GM12878 (cell line): Measurements from ENCODE around the gene CLCNKB. TPM values are rescaled to one million over a fixed set of nuclear protein-coding genes. Genes with fewer than 3 reads are reported as not detected.

Source experiments
- ATAC-seq: fragments of 200-7000 bp; cut with Tn5 transposase; 3 replicates; pipeline ENCODE4 v1.9.1; 2020; ENCODE audit warnings: mild to moderate bottlenecking, moderate library complexity
- BruUV-seq: library from RNA; stranded (reverse); fragments of 400-500 nt; replicated peaks from 2 replicates; lab custom pipeline; 2021; lab: Mats Ljungman, UMichigan
- CTCF ChIA-PET: fragments of 300-600 bp; sonication (Branson Sonifier 250); formaldehyde crosslinking; extraction: SDS; loops from one replicate; lab custom pipeline; 2021; ENCODE audit warnings: inconsistent platforms; lab: Yijun Ruan, JAX
- POLR2A ChIA-PET: fragments of 350-600 bp; formaldehyde crosslinking; extraction: SDS; loops from one replicate; lab custom pipeline; 2021; ENCODE audit warnings: inconsistent platforms; lab: Charles Lee
- RAD21 ChIA-PET: fragments of 300-600 bp; sonication (Branson Sonifier 250); formaldehyde crosslinking; loops from one replicate; lab custom pipeline; 2023; ENCODE audit warnings: antibody characterized with exemption; ENCODE audit not compliant: unreplicated experiment; lab: Charles Lee
- SMC1A ChIA-PET: fragments of 300-600 bp; sonication (Branson Sonifier 250); formaldehyde crosslinking; loops from one replicate; lab custom pipeline; 2023; ENCODE audit not compliant: unreplicated experiment, uncharacterized antibody; lab: Charles Lee
- DNase-seq: peaks from one replicate; pipeline ENCODE4 v3.0.0-alpha.2; 2011; ENCODE audit warnings: low read depth, low spot score
- FAIRE-seq: peaks from 3 replicates; lab custom pipeline; 2011; peaks lifted over from hg19 to GRCh38; lab: Jason Lieb, UNC
- H2AFZ ChIP-seq: 2 replicates; pipeline ENCODE4 v1.6.0; 2011; ENCODE audit warnings: low read depth, low read length, control low read depth; ENCODE audit not compliant: control insufficient read depth
- H3K27ac ChIP-seq: 2 replicates; pipeline ENCODE4 v1.5.1; 2011; ENCODE audit warnings: control low read depth; ENCODE audit not compliant: control insufficient read depth, insufficient read depth
- H3K27me3 ChIP-seq, 2 experiments: replicated peaks in 1 of 2; 2 replicates each; pipeline versions ENCODE4 v1.6.0 to v1.6.1; 2011; ENCODE audit warnings: low read length in 1 of 2; ENCODE audit not compliant: control insufficient read depth in 2 of 2, insufficient read depth in 2 of 2
- H3K36me3 ChIP-seq, 2 experiments: 2 replicates each; pipeline ENCODE4 v1.5.1; 2011; ENCODE audit warnings: low read length in 1 of 2; ENCODE audit not compliant: control insufficient read depth in 2 of 2, insufficient read depth in 2 of 2
- H3K4me1 ChIP-seq: 2 replicates; pipeline ENCODE4 v1.6.1; 2011; ENCODE audit warnings: mild to moderate bottlenecking, low read length, moderate library complexity, mixed read lengths; ENCODE audit not compliant: control insufficient read depth, insufficient read depth
- H3K4me2 ChIP-seq: 2 replicates; pipeline ENCODE4 v1.6.0; 2011; ENCODE audit warnings: control low read depth; ENCODE audit not compliant: control insufficient read depth, insufficient read depth
- H3K4me3 ChIP-seq: fragments of 200-600 bp; sonication (generic); 2 replicates; pipeline ENCODE4 v1.5.1; 2016
- H3K79me2 ChIP-seq: 2 replicates; pipeline ENCODE4 v1.6.0; 2011; ENCODE audit warnings: low read length; ENCODE audit not compliant: control insufficient read depth, insufficient read depth
- H3K9ac ChIP-seq: 2 replicates; pipeline ENCODE4 v1.8.0; 2011; ENCODE audit warnings: low read length, control low read depth, mixed read lengths; ENCODE audit not compliant: control insufficient read depth, insufficient read depth
- H3K9me3 ChIP-seq: replicated peaks from 3 replicates; pipeline ENCODE4 v1.5.1; 2011; ENCODE audit warnings: mild to moderate bottlenecking, low read length; ENCODE audit not compliant: control insufficient read depth, insufficient read depth
- H4K20me1 ChIP-seq: 2 replicates; pipeline ENCODE4 v1.6.0; 2011; ENCODE audit not compliant: control insufficient read depth, insufficient read depth
- CBFB ChIP-seq: IDR thresholded peaks from 2 replicates; pipeline ENCODE4 v1.6.1; 2016; ENCODE audit warnings: antibody characterized with exemption, low read depth
- CEBPB ChIP-seq, 2 experiments: fragments of 150-350 bp in 1 of 2; IDR thresholded peaks; 2 replicates each; pipeline ENCODE4 v1.6.1; 2012 to 2014; ENCODE audit warnings: low read depth in 2 of 2, low read length in 2 of 2, borderline replicate concordance in 1 of 2, inconsistent platforms in 1 of 2
- CTCF ChIP-seq, 3 experiments: IDR thresholded peaks in 2 of 3; conservative IDR thresholded peaks in 1 of 3; 2 replicates each; pipeline ENCODE4 v1.5.1; 2011; ENCODE audit warnings: low read depth in 3 of 3, low read length in 3 of 3, mild to moderate bottlenecking in 3 of 3, control low read depth in 2 of 3, moderate library complexity in 2 of 3, inconsistent platforms in 1 of 3, mixed read lengths in 1 of 3; ENCODE audit not compliant: control insufficient read depth in 2 of 3, insufficient read depth in 1 of 3; ENCODE audit errors: extremely low read depth in 1 of 3
- HCFC1 ChIP-seq: fragments of 150-350 bp; IDR thresholded peaks from 2 replicates; pipeline ENCODE4 v1.6.1; 2014; ENCODE audit warnings: low read length
- MEF2B ChIP-seq: fragments of 450-650 bp; IDR thresholded peaks from 2 replicates; pipeline ENCODE4 v1.6.1; 2018; ENCODE audit warnings: mild to moderate bottlenecking, moderate library complexity; ENCODE audit not compliant: partially characterized antibody, poor library complexity, severe bottlenecking
- SRF ChIP-seq, 2 experiments: IDR thresholded peaks; 2 replicates each; pipeline ENCODE4 v1.6.1; 2011; ENCODE audit warnings: low read depth in 2 of 2, low read length in 2 of 2, mild to moderate bottlenecking in 1 of 2, moderate library complexity in 1 of 2
- TARDBP ChIP-seq: IDR thresholded peaks from 2 replicates; pipeline ENCODE4 v1.6.1; 2016; ENCODE audit warnings: borderline replicate concordance
- ZBTB4 ChIP-seq: fragments of 450-650 bp; formaldehyde crosslinking; IDR thresholded peaks from 2 replicates; pipeline ENCODE4 v1.4.0; 2022; ENCODE audit warnings: mild to moderate bottlenecking, moderate library complexity
- ZNF24 ChIP-seq: fragments of 450-650 bp; IDR thresholded peaks from 2 replicates; pipeline ENCODE4 v1.6.1; 2017; ENCODE audit warnings: antibody characterized with exemption, mild to moderate bottlenecking
- WGBS: methylation state at CpG from one replicate; pipeline ENCODE4 v1.1.6; 2016; ENCODE audit warnings: low lambda C conversion rate; ENCODE audit not compliant: insufficient replicate concordance, insufficient coverage; ENCODE audit errors: missing lambda C conversion rate; 5-methylcytosine and 5-hydroxymethylcytosine counted together
- in situ Hi-C: fragments of 300-500 bp; cut with MboI; formaldehyde crosslinking; loops from 9 replicates; pipeline ENCODE4 v1.14.3; 2018; ENCODE audit warnings: mixed read lengths
- intact Hi-C: fragments of 100-400 bp; cut with micrococcal nuclease; formaldehyde crosslinking; loops from one replicate; pipeline ENCODE4 v1.14.2; 2022; ENCODE audit not compliant: unreplicated experiment
- polyA plus RNA-seq, 11 experiments: library from polyadenylated mRNA; depleted of rRNA in 4 of 11; unstranded in 6 of 11; stranded (reverse) in 5 of 11; fragments of >200 nt; fragmentation: Nextera tagmentation in 4 of 11; fragmentation: Illumina TruSeq in 1 of 11; extraction: Ambion mirVana in 4 of 11; extraction: Trizol in 1 of 11; gene quantifications; 1 replicate in 1 of 11; 2 replicates in 10 of 11; pipeline versions ENCODE4 v1.2.1 to v1.2.3, GENCODE V29; 2011 to 2016; ENCODE audit warnings: inconsistent platforms in 2 of 11, missing spikeins in 2 of 11, low read depth in 1 of 11
- total RNA-seq, 4 experiments: library from RNA; depleted of rRNA in 3 of 4; stranded (reverse); fragments of >200 nt in 3 of 4; fragmentation: Illumina TruSeq in 1 of 4; extraction: Trizol in 1 of 4; gene quantifications; 2 replicates each; pipeline versions ENCODE4 v1.2.1 to v1.2.3, GENCODE V29; 2013 to 2021
- TF ChIP-seq, protein P1 (sequence below): IDR thresholded peaks from 2 replicates; pipeline ENCODE4 v1.6.1; 2012; ENCODE audit warnings: low read depth, low read length, improper control_type of control experiment

Gene CLCNKB
- total and polyA plus RNA-seq, 10 of the 15 experiments (the other 5 are each of a cell fraction or from before 2014, with no cell fraction given), result 0.05 TPM; not detected in 9

GRCh38 chr1:16005597-16005996 is 38.0 kb upstream of the CLCNKB start:
- RAD21 ChIA-PET, result interaction anchor here (0.9 to 2.0 kb wide), 7 partner anchors 31 to 202 kb away, joined by 3 to 8 read pairs (median 6); no protein-coding TSS in a partner anchor
- 0% methylated on average over 5 of the region's 5 CpGs for WGBS
- H3K36me3 ChIP-seq, result no peaks in the 10 kb centered on the region
- no peak for ATAC-seq
- H3K4me3 ChIP-seq, result no peak overlapping the region
- intact Hi-C loops, result loop anchor here (5.0 kb wide), 1 partner anchor 203 kb away; no protein-coding TSS in a partner anchor
- no peak overlapping the region for H3K27ac ChIP-seq
- H3K79me2 ChIP-seq, result no peaks in the 10 kb centered on the region
- in situ Hi-C loops, result no loop called here
- FAIRE-seq, result no peak
- POLR2A ChIA-PET, result interaction anchor here (1.2 kb wide), 1 partner anchor 33 kb away, joined by 3 read pairs; no protein-coding TSS in a partner anchor
- CTCF ChIA-PET, result interaction anchor here (0.6 to 7.5 kb wide), 13 partner anchors 26 to 214 kb away, joined by 3 to 81 read pairs (median 4); partner anchors contain the start of genes UQCRHL and ZBTB17
- no peak overlapping the region for H3K4me2 ChIP-seq
- H4K20me1 ChIP-seq, result no peaks in the 10 kb centered on the region
- no peak for DNase-seq
- BruUV-seq, result no TSS peak
- SMC1A ChIA-PET, result interaction anchor here (0.9 to 6.5 kb wide), 9 partner anchors 8 to 217 kb away, joined by 3 to 57 read pairs (median 4); no protein-coding TSS in a partner anchor
- TF ChIP-seq CEBPB (IDR thresholded peaks at IDR 0.05; ENCODE audit: borderline replicate concordance in 1 of 2, low read depth in 2 of 2, low read length in 2 of 2), result no peak
- peak; percentile 34 for TF ChIP-seq MEF2B
- TF ChIP-seq CBFB, result no peak
- TF ChIP-seq, all 136 proteins: peak for 1
- no peaks in the 10 kb centered on the region for H3K9me3 ChIP-seq
- peaks cover 20% of the 10 kb centered on the region for H3K4me1 ChIP-seq
- no peak overlapping the region; the same call in 1 of the 2 replicates for H2AFZ ChIP-seq
- H3K9ac ChIP-seq, result no peak overlapping the region
- no peaks in the 10 kb centered on the region; a peak in 1 of 4 replicates for H3K27me3 ChIP-seq

DNA sequence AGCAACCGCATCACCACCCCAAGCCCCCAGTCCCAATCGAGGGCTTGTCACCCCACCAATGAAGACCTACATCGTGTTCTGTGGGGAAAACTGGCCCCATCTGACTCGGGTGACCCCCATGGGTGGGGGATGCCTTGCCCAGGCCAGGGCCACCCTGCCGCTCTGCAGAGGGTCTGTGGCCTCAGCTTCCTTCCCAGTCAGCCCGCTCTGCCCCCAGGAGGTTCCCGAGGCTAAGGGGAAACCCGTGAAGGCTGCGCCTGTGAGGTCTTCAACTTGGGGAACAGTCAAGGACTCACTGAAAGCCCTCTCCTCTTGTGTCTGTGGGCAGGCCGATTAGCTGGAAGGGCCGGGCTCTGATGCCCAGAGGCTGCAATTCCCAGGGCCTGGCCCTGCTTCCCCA is 37.6 kb upstream of the CLCNKB start:
- ATAC-seq (no peak), DNase-seq (no peak), FAIRE-seq (no peak)
- Histone ChIP-seq H2AFZ (no peak overlapping the region), H3K9me3 (no peaks in the 10 kb centered on the region), H3K4me3 (no peak overlapping the region), H3K79me2 (no peaks in the 10 kb centered on the region), H3K27ac (no peak overlapping the region), H3K36me3 (no peaks in the 10 kb centered on the region), H3K27me3 (no peaks in the 10 kb centered on the region; a peak in 1 of 4 replicates), H3K4me2 (no peak overlapping the region), H3K4me1 (peaks cover 20% of the 10 kb centered on the region), H4K20me1 (no peaks in the 10 kb centered on the region), H3K9ac (no peak overlapping the region)
- intact Hi-C loops, result loop anchor here (2.0 to 5.0 kb wide), 2 partner anchors 191 to 204 kb away; no protein-coding TSS in a partner anchor
- ChIA-PET POLR2A (interaction anchor here (1.2 kb wide), 1 partner anchor 33 kb away, joined by 3 read pairs; no protein-coding TSS in a partner anchor), SMC1A (interaction anchor here (0.7 to 6.5 kb wide), 9 partner anchors 8 to 217 kb away, joined by 3 to 57 read pairs (median 3); no protein-coding TSS in a partner anchor), CTCF (interaction anchor here (0.6 to 7.5 kb wide), 15 partner anchors 25 to 214 kb away, joined by 3 to 81 read pairs (median 4); partner anchors contain the start of genes CLCNKB, UQCRHL and ZBTB17), RAD21 (interaction anchor here (0.6 to 2.6 kb wide), 7 partner anchors 31 to 214 kb away, joined by 3 to 12 read pairs (median 6); no protein-coding TSS in a partner anchor)
- 45% methylated on average over 11 of the region's 11 CpGs for WGBS
- in situ Hi-C loops, result no loop called here
- no TSS peak for BruUV-seq
- TF ChIP-seq, protein P1, sequence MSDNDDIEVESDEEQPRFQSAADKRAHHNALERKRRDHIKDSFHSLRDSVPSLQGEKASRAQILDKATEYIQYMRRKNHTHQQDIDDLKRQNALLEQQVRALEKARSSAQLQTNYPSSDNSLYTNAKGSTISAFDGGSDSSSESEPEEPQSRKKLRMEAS, result no peak
- TF ChIP-seq SRF (IDR thresholded peaks at IDR 0.05; ENCODE audit: low read depth in 2 of 2, low read length in 2 of 2) (no peak), HCFC1 (no peak), CTCF (IDR thresholded peaks at IDR 0.05 in 2 of 3, conservative IDR thresholded peaks at IDR 0.05 in 1 of 3; ENCODE audit: control insufficient read depth in 2 of 3, extremely low read depth in 1 of 3, insufficient read depth in 1 of 3, low read depth in 3 of 3, low read length in 3 of 3) (no peak), ZNF24 (no peak), ZBTB4 (CRISPR knock-in tag) (no peak), TARDBP (no peak)
